Type B pancreatic cell (in vitro differentiated cells): ENCODE data around the gene VAC14. TPM values are rescaled to one million over a fixed set of nuclear protein-coding genes. Genes with fewer than 3 reads are reported as not detected.

Source experiments
- DNase-seq: peaks from one replicate; pipeline ENCODE4 v3.0.0; 2021; ENCODE audit warnings: mixed read lengths; ENCODE audit not compliant: unreplicated experiment; ENCODE audit errors: extremely low spot score
- H3K27ac Mint-ChIP-seq: 2 replicates; pipeline ENCODE4 v1.8.0; 2021; ENCODE audit warnings: mild to moderate bottlenecking, mixed read lengths
- H3K27me3 Mint-ChIP-seq: 2 replicates; pipeline ENCODE4 v1.8.0; 2021; ENCODE audit warnings: mixed read lengths
- H3K36me3 Mint-ChIP-seq: 2 replicates; pipeline ENCODE4 v1.8.0; 2021; ENCODE audit warnings: mixed read lengths
- H3K4me1 Mint-ChIP-seq: one replicate; pipeline ENCODE4 v1.8.0; 2021; ENCODE audit warnings: mixed read lengths; ENCODE audit not compliant: unreplicated experiment
- H3K4me3 Mint-ChIP-seq: 2 replicates; pipeline ENCODE4 v1.8.0; 2021; ENCODE audit warnings: mild to moderate bottlenecking, mixed read lengths
- H3K9me3 Mint-ChIP-seq: 2 replicates; pipeline ENCODE4 v1.8.0; 2021; ENCODE audit warnings: mixed read lengths
- total RNA-seq: library from RNA; stranded (reverse); gene quantifications from 2 replicates; pipeline ENCODE4 v1.2.1, GENCODE V29; 2021; ENCODE audit warnings: low replicate concordance
- TF ChIP-seq, protein P1 (sequence below): fragments of 200-600 bp; sonication (generic); conservative IDR thresholded peaks from 2 replicates; pipeline ENCODE4 v1.5.0; 2021; ENCODE audit warnings: antibody characterized with exemption, mild to moderate bottlenecking

VAC14 gene
- total RNA-seq, 1 donor from 2014 or later = 38.3 TPM

DNA sequence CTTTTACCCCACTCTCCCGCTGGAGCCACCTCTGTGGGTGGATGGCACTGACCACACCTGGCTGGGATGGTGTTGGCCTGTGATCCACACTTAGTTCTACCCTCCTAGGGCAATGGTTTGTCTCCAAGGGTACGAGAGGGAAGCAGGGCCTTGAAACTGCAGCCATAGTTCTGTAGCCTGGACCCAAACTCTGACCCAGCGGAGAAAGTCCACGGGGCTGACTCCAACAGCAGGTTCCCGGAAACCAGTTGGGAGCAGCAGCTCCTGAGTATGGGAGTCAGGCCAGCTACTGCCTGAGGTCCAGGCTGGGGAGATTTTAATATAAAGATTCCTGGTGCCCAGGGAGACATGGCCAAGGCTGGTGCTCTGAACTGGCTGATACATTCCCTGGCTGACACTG, 91.5 kb downstream of the VAC14 start:
- DNase-seq = no peak
- H3K27ac Mint-ChIP-seq = no peak overlapping the region
- H3K4me1 Mint-ChIP-seq = peaks cover 26% of the 10 kb centered on the region
- peaks cover 4% of the 10 kb centered on the region for H3K9me3 Mint-ChIP-seq
- H3K36me3 Mint-ChIP-seq = peaks cover 9% of the 10 kb centered on the region
- no peaks in the 10 kb centered on the region for H3K27me3 Mint-ChIP-seq
- TF ChIP-seq, protein P1, sequence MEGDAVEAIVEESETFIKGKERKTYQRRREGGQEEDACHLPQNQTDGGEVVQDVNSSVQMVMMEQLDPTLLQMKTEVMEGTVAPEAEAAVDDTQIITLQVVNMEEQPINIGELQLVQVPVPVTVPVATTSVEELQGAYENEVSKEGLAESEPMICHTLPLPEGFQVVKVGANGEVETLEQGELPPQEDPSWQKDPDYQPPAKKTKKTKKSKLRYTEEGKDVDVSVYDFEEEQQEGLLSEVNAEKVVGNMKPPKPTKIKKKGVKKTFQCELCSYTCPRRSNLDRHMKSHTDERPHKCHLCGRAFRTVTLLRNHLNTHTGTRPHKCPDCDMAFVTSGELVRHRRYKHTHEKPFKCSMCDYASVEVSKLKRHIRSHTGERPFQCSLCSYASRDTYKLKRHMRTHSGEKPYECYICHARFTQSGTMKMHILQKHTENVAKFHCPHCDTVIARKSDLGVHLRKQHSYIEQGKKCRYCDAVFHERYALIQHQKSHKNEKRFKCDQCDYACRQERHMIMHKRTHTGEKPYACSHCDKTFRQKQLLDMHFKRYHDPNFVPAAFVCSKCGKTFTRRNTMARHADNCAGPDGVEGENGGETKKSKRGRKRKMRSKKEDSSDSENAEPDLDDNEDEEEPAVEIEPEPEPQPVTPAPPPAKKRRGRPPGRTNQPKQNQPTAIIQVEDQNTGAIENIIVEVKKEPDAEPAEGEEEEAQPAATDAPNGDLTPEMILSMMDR = no peak
- H3K4me3 Mint-ChIP-seq = no peak overlapping the region

DNA sequence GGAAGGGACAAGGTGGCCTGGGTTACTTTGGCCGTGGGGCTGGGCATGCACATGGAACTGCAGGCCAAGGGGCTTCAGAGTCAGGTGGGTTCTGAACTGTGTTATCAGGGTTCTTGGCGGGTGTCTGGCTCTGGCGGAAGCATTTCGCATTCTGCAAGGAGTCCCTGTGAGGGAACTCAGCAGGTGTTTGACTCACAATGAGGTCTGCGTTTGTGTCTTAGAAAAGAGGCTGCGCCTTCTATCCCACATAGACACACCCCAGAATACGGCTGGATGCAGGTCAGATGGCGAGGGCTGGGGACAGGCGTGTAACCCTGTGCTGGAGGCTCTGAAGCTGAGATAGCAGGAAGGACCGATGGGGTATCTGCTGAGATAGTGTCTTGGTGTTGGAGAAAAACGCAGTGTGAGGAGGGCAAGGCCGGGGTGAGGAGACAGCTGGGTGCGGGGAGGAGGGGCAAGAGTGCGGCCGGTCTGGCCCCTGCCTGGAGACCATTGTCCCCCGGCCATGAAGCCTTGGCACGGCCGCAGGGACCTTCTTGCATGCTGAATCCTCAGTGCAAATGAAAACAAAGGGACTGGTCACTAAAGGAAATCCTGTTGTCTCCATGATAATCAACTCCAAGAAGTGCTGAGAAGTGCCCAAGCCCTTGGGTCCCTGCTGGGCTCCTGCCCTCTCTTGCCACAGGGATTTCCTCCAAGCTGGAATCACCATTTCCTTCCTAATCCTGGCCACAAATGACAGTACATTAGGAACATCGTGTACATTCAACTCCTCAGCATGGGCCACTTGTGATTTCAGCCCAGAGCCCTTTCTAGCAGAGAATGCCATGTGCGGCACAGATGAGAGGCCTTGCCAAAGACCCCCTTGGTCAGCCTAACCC, 92.4 kb downstream of the VAC14 start:
- H3K27ac Mint-ChIP-seq = peak overlapping the region; percentile 46
- peaks cover 9% of the 10 kb centered on the region for H3K36me3 Mint-ChIP-seq
- H3K27me3 Mint-ChIP-seq = no peaks in the 10 kb centered on the region
- peaks cover 4% of the 10 kb centered on the region for H3K9me3 Mint-ChIP-seq
- no peak overlapping the region for H3K4me3 Mint-ChIP-seq
- TF ChIP-seq, protein P1 = no peak
- peaks cover 26% of the 10 kb centered on the region for H3K4me1 Mint-ChIP-seq
- DNase-seq = no peak

- TF ChIP-seq, protein P1 = no peak
- Mint-ChIP-seq H3K27ac (peak overlapping the region; percentile 94), H3K36me3 (peaks cover 9% of the 10 kb centered on the region), H3K4me3 (peak overlapping the region; percentile 76), H3K4me1 (peaks cover 28% of the 10 kb centered on the region), H3K27me3 (no peaks in the 10 kb centered on the region), H3K9me3 (peaks cover 4% of the 10 kb centered on the region)
- no peak for DNase-seq
These were observed 94.0 kb downstream of the VAC14 start for GRCh38 chr16:70706948-70707465.

GRCh38 chr16:70705056-70705455, 95.9 kb downstream of the VAC14 start:
- TF ChIP-seq, protein P1 = no peak
- H3K4me3 Mint-ChIP-seq = no peak overlapping the region
- H3K27ac Mint-ChIP-seq = no peak overlapping the region

DNA sequence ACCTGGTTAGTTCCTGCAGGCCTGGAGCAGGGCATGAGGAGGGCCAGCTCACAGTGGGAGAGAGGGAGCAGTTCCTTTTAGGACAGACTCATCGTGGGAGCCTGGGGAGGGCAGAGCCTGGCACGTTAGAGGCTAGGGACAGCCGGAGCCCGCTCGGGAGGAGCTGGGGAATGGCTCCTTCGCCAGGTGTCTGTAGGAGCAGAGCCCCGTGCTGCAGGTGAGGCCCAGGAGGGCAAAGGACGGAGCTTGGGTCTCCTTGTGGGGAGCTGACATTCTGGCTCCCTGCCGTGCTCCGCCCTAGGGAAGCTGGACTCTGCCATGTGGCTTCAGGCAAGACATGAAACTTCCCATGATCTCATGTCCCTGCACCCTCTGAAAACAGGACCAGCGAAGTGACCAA, 96.4 kb downstream of the VAC14 start:
- no peaks in the 10 kb centered on the region for H3K27me3 Mint-ChIP-seq
- no peak for DNase-seq
- H3K27ac Mint-ChIP-seq = peak overlapping the region; percentile 39
- TF ChIP-seq, protein P1 = no peak
- peaks cover 5% of the 10 kb centered on the region for H3K36me3 Mint-ChIP-seq
- peaks cover 4% of the 10 kb centered on the region for H3K9me3 Mint-ChIP-seq
- H3K4me3 Mint-ChIP-seq = no peak overlapping the region
- peaks cover 22% of the 10 kb centered on the region for H3K4me1 Mint-ChIP-seq

More at GRCh38 chr16:70705056-70705455, 95.9 kb downstream of the VAC14 start:
- no peak for DNase-seq
- H3K36me3 Mint-ChIP-seq = peaks cover 5% of the 10 kb centered on the region
- H3K27me3 Mint-ChIP-seq = no peaks in the 10 kb centered on the region
- peaks cover 4% of the 10 kb centered on the region for H3K9me3 Mint-ChIP-seq
- H3K4me1 Mint-ChIP-seq = peaks cover 22% of the 10 kb centered on the region
